GM18873 (cell line): ENCODE data around the gene ACCSL.

ENCODE experiments used
- ATAC-seq: cut with Tn5 transposase; IDR thresholded peaks from one replicate; pipeline ENCODE4 v1.9.1; 2021; ENCODE audit warnings: mild to moderate bottlenecking, moderate library complexity, moderate number of reproducible peaks; ENCODE audit not compliant: unreplicated experiment, low FRiP score

ACCSL gene

DNA sequence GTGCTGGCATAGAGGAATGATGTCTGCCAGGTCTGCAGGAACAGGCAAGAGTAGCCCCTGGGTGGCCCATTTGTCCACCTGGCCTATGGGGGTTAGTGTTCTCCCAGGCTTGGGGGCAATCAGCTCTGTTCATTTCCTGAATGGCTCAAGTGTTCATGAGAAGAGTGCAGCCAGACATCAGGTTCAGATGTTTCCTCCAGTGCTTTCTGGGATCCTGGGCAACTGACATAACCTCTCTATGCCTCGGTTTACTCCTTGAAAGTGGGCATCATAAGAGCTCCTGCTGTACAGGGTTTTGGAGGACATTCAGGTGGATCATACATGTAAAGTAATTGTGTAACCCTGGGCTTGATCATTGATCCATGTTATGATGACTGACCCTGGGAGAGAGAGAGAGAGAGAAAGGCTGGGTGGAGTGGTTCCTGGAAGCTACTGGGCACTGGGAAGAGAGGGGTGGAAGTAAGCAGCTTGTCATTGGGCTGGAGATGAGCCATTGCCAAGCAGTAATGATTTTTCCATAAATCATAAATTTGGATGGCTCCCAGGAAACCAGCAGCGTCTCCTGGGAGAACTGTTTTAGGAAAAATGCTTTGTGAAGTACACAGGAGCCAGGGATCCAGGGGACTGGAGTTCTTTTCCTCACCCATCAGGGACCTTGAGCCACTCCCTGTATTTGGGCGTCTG is 30.2 kb upstream of the ACCSL start:
- ATAC-seq, result no peak

- ATAC-seq, result no peak
Observed at GRCh38 chr11:44018127-44018521, 29.7 kb upstream of the ACCSL start.

GRCh38 chr11:44018829-44019228 is 29.0 kb upstream of the ACCSL start:
- no peak for ATAC-seq

DNA sequence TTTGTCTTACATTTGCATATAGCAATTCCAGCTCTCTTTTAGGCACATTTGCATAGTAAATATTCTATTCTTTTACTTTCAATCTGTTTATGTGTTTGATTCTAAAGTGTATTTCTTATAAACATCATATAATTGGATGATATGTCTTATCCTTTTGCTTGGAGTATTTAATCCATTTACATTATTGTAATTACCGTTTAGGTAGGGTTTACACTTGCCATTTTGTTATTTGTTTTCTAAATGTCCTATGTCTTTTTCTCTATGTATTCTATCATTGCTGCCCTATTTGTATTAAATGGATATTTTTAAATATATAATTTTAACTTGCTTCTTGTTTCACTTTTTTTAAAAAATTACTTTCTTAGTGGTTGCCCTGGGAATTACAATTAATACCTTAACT is 22.8 kb upstream of the ACCSL start:
- no peak for ATAC-seq

DNA sequence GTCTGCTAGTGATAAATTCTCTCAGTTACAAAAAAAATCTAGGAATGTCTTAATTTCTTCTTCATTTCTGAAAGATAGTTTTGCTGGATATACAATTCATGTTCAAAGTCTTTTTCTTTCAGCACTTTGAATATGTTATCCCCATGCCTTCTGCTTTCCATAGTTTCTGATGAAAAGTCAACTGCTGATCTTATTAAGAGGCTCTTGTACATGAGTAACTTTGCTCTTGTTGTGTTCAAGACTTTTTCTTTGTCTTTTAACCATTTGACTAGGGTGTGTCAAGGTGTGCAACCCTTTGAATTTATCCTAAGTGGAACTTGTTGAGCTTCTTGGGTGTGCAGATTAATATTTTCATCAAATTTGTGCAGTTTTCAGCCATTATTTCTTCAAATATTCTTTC is 22.1 kb upstream of the ACCSL start:
- ATAC-seq, result no peak

DNA sequence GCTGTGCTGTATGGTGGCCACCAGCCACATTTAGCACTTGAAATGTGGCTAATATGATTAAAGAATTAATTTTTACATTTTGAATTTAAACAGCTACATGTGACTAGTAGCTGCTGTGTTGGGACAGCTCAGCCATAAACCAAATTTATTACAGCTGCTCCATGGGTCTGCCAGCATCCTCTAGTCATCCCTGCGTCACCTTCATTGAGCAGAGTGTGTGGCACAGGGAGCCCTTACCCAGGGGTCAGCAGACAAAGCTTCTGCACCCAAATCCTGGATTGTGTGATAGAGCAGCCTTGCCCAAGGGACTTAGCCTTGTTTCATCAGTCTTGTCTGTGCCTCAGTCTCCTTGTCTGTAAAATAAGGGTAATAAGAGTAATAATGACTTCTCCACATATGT is 19.4 kb upstream of the ACCSL start:
- ATAC-seq, result no peak

- no peak for ATAC-seq
Observed at GRCh38 chr11:44028816-44029506, 18.8 kb upstream of the ACCSL start.

GRCh38 chr11:44029507-44029845 is 18.3 kb upstream of the ACCSL start:
- ATAC-seq, result no peak

GRCh38 chr11:44029977-44030911 is 17.5 kb upstream of the ACCSL start:
- no peak for ATAC-seq

DNA sequence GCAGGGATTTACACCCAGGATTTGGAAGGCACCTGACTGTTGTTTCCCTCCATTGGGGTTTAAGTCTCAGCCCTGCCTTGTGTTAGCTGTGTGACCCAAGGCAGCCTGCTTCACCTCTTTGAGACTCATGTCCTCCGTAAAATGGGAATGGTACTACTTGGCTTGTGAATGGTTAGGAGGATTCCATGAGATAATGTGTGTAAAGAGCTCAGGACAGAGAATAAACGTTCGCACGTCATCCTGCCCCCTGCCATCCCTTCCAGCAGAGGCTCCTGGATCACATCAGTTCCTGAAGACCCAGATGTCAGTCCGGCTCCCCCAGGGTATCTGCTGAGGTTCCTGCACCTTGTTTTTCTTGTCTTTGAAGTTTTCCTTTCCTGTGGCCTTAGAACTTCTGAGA is 16.8 kb upstream of the ACCSL start:
- no peak for ATAC-seq

DNA sequence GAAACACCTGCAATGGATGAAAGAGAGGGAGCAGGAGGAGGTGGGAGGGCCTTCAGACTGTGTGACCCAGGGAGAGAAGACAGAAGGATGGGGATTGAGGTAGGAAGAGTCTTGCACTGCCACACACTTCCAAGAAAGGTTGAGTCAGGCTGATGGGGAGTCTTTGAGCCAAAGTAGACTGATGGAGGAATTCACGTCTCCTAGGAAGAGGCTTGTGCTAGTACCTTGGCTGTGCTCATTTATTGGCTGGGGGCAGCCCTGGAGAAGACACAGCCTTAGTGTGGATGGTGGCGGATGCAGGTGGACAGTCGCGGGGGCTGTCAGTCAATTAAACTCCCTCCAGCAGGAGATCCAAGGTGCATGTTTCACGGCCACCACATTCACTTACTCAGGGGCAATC is 16.2 kb upstream of the ACCSL start:
- no peak for ATAC-seq

DNA sequence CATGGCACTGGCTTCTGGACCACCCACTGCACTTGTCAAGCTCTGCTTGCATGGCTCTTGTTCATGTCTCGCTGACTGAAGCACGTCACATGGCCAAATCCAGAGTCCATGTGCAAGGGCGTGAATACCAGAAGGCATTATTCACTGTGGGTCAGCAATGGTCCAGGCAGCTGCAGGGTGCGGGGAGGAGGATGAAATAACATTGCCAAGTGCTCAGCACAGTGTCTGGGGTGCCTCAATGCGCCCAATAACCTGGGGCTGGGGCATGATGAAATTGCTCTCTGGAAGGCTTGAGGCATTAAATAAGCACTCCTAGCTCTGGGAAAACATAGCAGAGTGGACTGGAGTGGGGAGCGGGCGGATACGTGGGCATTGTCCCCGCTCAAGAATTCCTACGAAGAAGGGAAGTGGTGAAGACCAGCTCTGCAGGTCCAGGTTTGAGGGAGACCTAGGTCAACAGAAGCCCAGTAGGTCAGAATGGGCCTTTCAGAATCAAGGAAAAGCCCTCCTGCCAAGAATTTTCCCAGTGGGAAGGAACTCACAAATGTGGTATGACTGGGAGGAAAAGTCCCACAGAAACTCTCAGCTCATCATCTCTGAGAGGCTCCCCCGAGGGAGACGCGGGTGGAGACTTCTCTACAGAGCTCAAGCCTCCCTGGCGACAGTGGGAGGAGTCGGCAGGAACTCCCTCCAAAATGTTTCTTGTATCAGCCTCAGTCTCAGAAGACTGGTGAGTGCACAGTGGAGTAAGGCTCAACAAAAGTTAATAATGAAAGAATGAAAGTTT is 15.3 kb upstream of the ACCSL start:
- no peak for ATAC-seq

GRCh38 chr11:44033411-44033850 is 14.3 kb upstream of the ACCSL start:
- ATAC-seq, result no peak

DNA sequence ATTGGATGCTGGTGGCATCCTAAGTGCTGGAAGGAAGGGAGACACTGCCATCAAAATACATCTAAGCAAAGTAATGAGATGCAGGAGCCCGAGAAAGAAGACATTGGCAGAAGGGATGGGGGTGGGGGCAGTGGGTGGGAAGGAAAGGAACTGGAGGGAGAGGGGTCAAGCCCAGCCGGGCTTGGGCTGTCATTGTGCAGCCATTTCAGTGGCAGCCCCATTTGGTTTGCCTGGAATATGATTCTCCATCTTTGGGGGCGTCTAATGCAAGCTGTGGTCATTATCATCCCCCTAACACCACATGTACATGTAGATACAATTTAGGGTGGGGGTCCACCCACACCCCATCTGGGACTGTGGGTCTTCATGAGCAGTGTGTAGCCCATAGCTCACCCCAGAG is 13.9 kb upstream of the ACCSL start:
- ATAC-seq, result no peak

GRCh38 chr11:44034639-44035038 is 13.1 kb upstream of the ACCSL start:
- no peak for ATAC-seq

GRCh38 chr11:44036811-44037657 is 10.7 kb upstream of the ACCSL start:
- no peak for ATAC-seq

GRCh38 chr11:44037658-44037998 is 10.2 kb upstream of the ACCSL start:
- ATAC-seq, result no peak

GRCh38 chr11:44043157-44043556 is 4.6 kb upstream of the ACCSL start:
- no peak for ATAC-seq

GRCh38 chr11:44046182-44046581 is 1.6 kb upstream of the ACCSL start:
- ATAC-seq, result no peak

DNA sequence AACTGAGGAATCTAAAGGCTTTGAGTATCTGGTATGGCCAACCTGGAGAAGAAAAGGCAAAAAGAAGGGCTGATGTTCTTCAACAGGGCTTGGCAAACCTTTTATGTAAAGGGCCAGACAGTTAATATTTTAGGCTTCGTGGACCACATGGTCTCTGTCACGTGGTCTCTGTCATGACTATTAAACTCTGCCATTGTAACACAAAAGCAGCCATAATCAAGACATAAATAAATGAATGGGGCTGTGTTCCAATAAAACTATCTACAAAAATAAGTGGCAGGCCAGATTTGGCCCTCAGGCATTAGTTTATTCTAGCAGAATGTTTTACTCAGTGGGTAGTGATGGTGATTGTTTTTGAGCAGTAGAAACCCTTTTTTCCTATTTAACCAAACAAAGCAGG is 483 bp upstream of the ACCSL start:
- no peak for ATAC-seq
